SK-N-SH treated with all-trans-retinoic acid at 6 μM for 48 hours (cell line): ENCODE data around the gene PLXDC2.

ENCODE experiments used
- GLIS3 ChIP-seq: fragments of 250-450 bp; sonication (Bioruptor Pico); IDR thresholded peaks from 2 replicates; pipeline ENCODE4 v1.5.0; 2020; ENCODE audit warnings: mild to moderate bottlenecking, moderate library complexity
- PATZ1 ChIP-seq: fragments of 250-450 bp; sonication (Bioruptor Pico); IDR thresholded peaks from 2 replicates; pipeline ENCODE4 v1.8.0; 2020; ENCODE audit warnings: mild to moderate bottlenecking, moderate library complexity, borderline replicate concordance
- RARB ChIP-seq: fragments of 250-450 bp; sonication (Bioruptor Pico); IDR thresholded peaks from 2 replicates; pipeline ENCODE4 v1.8.0; 2021; ENCODE audit warnings: mild to moderate bottlenecking, moderate library complexity
- TOX ChIP-seq: fragments of 250-450 bp; sonication (Bioruptor Pico); IDR thresholded peaks from 2 replicates; pipeline ENCODE4 v1.8.0; 2021; ENCODE audit warnings: mild to moderate bottlenecking, moderate library complexity, borderline replicate concordance
- ZFP3 ChIP-seq: fragments of 250-450 bp; sonication (Bioruptor Pico); IDR thresholded peaks from 2 replicates; pipeline ENCODE4 v1.5.0; 2020; ENCODE audit warnings: mild to moderate bottlenecking, moderate library complexity
- ZNF565 ChIP-seq: fragments of 450-650 bp; formaldehyde crosslinking; conservative IDR thresholded peaks from 2 replicates; pipeline ENCODE4 v1.5.0; 2020; ENCODE audit warnings: low read depth, mild to moderate bottlenecking, moderate library complexity

DNA sequence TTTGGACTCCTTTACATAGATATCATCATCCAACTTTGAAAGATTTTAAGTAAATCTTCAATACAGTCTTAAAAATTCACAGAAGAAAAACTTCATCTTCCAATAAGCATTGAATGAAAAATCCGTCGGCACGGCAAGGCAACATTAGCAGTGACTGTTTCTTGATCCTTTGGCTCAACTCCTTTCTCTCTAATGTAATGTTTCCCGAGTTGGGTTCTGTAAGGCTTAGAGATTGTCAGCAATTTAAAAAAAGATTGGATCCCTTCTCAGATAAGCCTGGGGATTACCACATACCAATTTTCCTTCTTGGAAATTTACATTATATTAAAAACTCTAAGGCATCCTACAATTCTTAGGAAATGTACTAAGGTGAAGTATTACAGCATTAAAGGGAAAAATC, 291.8 kb downstream of the PLXDC2 start:
- TF ChIP-seq GLIS3 (CRISPR knock-in tag) (no peak), RARB (no peak), ZNF565 (CRISPR knock-in tag) (no peak), ZFP3 (CRISPR knock-in tag) (no peak), PATZ1 (CRISPR knock-in tag) (no peak), TOX (CRISPR knock-in tag) (no peak)
